GM11168 (cell line): ENCODE measurements around the gene ITPK1.

Experiments used
- in situ Hi-C: fragments of 300-500 bp; cut with MboI; formaldehyde crosslinking; loops from one replicate; pipeline ENCODE4 v1.12.0; 2022; ENCODE audit warnings: low sequenced_read_pairs; ENCODE audit not compliant: unreplicated experiment

Gene ITPK1

GRCh38 chr14:93086441-93087055, 29.2 kb downstream of the ITPK1 start:
- in situ Hi-C loops: no loop called here

- in situ Hi-C loops: no loop called here
These were observed 29.8 kb downstream of the ITPK1 start for GRCh38 chr14:93085911-93086310.

GRCh38 chr14:93084866-93085857, 30.6 kb downstream of the ITPK1 start:
- in situ Hi-C loops: no loop called here

GRCh38 chr14:93084402-93084801, 31.3 kb downstream of the ITPK1 start:
- in situ Hi-C loops: no loop called here

GRCh38 chr14:93083917-93084316, 31.8 kb downstream of the ITPK1 start:
- in situ Hi-C loops: no loop called here

GRCh38 chr14:93082576-93083001, 33.1 kb downstream of the ITPK1 start:
- in situ Hi-C loops: no loop called here

GRCh38 chr14:93081876-93082570, 33.7 kb downstream of the ITPK1 start:
- in situ Hi-C loops: no loop called here

- in situ Hi-C loops: no loop called here
These were observed 35.8 kb downstream of the ITPK1 start for GRCh38 chr14:93079865-93080403.

- in situ Hi-C loops: no loop called here
These were observed 36.4 kb downstream of the ITPK1 start for GRCh38 chr14:93079321-93079720.

- in situ Hi-C loops: no loop called here
These were observed 36.9 kb downstream of the ITPK1 start for GRCh38 chr14:93078870-93079269.

GRCh38 chr14:93076755-93077154, 39.0 kb downstream of the ITPK1 start:
- in situ Hi-C loops: no loop called here

- in situ Hi-C loops: no loop called here
These were observed 39.8 kb downstream of the ITPK1 start for GRCh38 chr14:93075891-93076290.

- in situ Hi-C loops: no loop called here
These were observed 41.6 kb downstream of the ITPK1 start for GRCh38 chr14:93073910-93074769.

GRCh38 chr14:93073358-93073707, 42.4 kb downstream of the ITPK1 start:
- in situ Hi-C loops: no loop called here

- in situ Hi-C loops: no loop called here
These were observed 42.9 kb downstream of the ITPK1 start for GRCh38 chr14:93072659-93073357.

GRCh38 chr14:93068711-93069110, 47.0 kb downstream of the ITPK1 start:
- in situ Hi-C loops: no loop called here

- in situ Hi-C loops: no loop called here
These were observed 48.6 kb downstream of the ITPK1 start for GRCh38 chr14:93067088-93067487.

GRCh38 chr14:93065272-93065730, 50.4 kb downstream of the ITPK1 start:
- in situ Hi-C loops: no loop called here
